Daoy (cell line): ENCODE results near the gene DHDDS. TPM values are rescaled to one million over a fixed set of nuclear protein-coding genes. Genes with fewer than 3 reads are reported as not detected.
"Not testable (repeated sequence)": the region's sequence is repeated elsewhere in the genome, so short reads cannot be mapped to it uniquely, and the experiment has no call there.

Source experiments
- DNase-seq: peaks from one replicate; pipeline ENCODE4 v3.0.0-alpha.2; 2015; ENCODE audit warnings: low read depth
- total RNA-seq: library from RNA; depleted of rRNA; stranded (reverse); fragments of >200 nt; shearing (Covaris generic); gene quantifications from 2 replicates; pipeline ENCODE4 v1.2.3, GENCODE V29; 2014

Gene DHDDS
- total RNA-seq, 1 experiment from 2014 or later = 55.4 TPM

GRCh38 chr1:26475989-26476388 is 43.9 kb downstream of the DHDDS start:
- DNase-seq = no peak

- no peak for DNase-seq
Observed at GRCh38 chr1:26476958-26477357, 44.8 kb downstream of the DHDDS start.

DNA sequence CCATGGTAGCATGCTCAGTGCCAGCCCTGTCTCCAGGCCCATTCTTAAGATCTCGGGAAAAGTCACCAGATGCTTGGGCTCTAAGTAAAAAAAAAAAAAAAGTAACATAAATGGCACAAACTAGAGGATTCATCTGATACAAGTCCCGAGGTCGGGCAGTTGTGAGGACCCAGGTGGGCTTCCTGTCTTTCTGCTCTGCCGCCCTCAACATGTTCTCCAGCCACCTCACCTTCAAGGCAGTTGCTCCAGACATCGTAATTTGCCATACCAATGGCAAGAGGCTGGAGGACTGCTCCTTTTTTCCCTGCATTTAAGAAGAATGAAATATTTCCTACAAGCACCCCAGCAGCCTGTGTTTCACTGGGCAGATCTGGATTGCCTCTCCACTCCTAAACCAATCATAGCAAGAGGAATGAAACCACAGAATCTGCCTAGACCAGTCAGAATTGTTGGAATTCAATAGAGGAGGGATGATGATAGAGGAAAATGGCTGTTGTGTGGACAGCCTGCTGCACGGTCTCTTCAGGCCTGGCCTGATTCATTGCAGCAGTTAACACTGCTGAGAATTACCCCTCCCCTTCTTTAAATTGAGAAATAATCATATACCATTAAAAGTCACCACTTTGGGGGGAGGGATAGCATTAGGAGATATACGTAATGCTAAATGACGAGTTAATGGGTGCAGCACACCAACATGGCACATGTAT is 45.5 kb downstream of the DHDDS start:
- no peak for DNase-seq

DNA sequence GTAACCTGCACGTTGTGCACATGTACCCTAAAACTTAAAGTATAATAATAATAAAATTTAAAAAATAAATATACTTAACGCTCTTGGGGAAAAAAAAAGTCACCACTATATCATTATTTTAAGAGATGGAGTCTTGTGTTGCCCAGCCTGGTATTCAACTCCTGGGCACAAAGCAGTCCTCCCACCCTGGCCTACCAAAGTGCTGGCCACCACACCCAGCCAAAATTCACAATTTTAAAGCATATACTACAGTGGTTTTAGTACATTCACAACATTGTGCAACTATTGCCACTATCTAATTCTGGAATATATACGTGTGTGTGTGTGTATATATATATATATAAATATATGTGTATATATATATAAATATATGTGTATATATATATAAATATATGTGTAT is 46.0 kb downstream of the DHDDS start:
- no peak for DNase-seq

- DNase-seq = no peak
Observed at GRCh38 chr1:26478988-26479387, 46.9 kb downstream of the DHDDS start.

- DNase-seq = no peak
Observed at GRCh38 chr1:26482921-26483320, 50.8 kb downstream of the DHDDS start.

GRCh38 chr1:26483980-26484379 is 51.9 kb downstream of the DHDDS start:
- DNase-seq = no peak

- DNase-seq = no peak
Observed at GRCh38 chr1:26490155-26490554, 58.0 kb downstream of the DHDDS start.

DNA sequence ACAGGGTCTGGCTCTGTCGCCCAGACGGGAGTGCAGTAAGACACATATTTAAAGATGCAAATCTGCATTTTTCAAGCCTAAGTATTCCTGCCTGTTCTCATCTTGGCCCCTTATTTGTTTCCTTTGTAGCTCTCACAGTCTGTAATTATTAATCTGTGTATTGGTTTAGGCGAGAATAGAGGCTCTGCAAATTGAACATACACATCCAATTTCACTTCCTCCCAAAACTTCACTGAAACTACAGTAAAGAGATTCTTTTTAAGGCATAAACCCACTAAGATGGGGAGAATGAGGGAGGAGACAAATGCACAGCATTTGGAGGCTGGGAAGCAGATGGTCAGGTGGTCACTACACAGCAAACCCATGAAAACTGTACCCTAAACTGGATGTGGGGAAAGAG is 61.1 kb downstream of the DHDDS start:
- no peak for DNase-seq

DNA sequence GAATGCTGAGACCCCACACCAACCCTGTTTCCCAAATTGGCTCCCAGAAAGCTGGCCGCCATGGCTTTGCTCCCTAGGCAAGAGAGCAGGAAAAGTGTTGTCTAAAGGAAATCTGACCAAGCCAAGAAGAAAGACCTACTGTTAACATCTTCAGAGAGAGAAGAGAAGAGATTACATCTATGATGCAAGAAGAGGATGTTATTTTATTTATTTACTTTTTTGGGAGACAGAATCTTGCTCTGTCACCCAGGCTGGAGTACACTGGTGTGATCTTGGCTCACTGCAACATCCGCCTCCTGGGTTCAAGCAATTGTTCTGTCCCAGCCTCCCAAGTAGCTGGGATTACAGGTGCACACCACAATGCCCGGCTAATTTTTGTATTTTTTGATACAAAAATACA is 61.8 kb downstream of the DHDDS start:
- DNase-seq = no peak

DNA sequence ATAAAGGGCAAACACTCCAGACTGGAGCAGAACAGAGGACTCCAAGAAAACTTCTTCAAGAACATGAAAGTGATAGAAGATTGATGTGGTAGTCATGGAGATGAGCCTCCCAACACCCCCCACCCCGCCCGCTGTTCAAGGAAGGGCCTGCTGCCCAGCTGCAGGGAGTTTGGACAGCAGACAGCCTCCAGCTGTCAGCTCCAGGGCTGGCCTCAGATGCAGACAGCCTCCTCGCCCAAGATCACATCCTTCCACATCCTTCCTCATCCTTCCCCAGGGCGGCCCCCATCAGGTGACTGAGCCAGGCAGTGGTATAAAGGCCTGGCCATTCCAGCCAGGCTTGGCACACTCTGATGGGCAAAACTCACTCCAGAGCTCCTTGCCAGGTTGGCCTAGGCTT is 64.7 kb downstream of the DHDDS start:
- no peak for DNase-seq

GRCh38 chr1:26498894-26499293 is 66.8 kb downstream of the DHDDS start:
- DNase-seq = no peak

GRCh38 chr1:26500488-26501175 is 68.5 kb downstream of the DHDDS start:
- peak; percentile 91 for DNase-seq

- DNase-seq = not testable (repeated sequence)
Observed at GRCh38 chr1:26510711-26511110, 78.6 kb downstream of the DHDDS start.

DNA sequence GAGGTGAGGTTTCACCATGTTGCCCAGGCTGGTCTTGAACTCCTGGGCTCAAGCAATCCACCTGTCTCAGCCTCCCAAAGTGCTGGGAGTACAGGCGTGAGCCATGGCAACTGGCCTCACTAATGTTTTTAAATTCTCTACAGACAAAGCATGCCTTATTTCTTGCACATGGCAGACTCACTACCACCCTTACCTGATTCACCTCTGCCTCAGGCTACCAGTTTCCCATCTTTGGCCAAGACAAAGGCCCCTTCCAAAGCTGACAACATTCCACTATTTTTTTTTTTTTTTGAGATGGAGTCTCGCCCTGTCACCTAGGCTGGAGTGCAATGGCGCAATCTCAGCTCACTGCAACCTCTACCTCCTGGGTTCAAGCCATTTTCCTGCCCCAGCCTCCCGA is 83.7 kb downstream of the DHDDS start:
- DNase-seq = not testable (repeated sequence)

- no peak for DNase-seq
Observed at GRCh38 chr1:26516987-26517765, 85.1 kb downstream of the DHDDS start.

- no peak for DNase-seq
Observed at GRCh38 chr1:26517766-26518049, 85.6 kb downstream of the DHDDS start.

- DNase-seq = no peak
Observed at GRCh38 chr1:26518355-26518754, 86.2 kb downstream of the DHDDS start.

GRCh38 chr1:26520339-26520738 is 88.2 kb downstream of the DHDDS start:
- no peak for DNase-seq
